SK-N-SH treated with all-trans-retinoic acid at 6 μM for 48 hours (cell line): Measurements from ENCODE around the gene PPP1R13B.

Experiments used
- ATAC-seq: fragments of 200-7000 bp; cut with Tn5 transposase; 3 replicates; pipeline ENCODE4 v1.9.1; 2020; ENCODE audit warnings: mild to moderate bottlenecking, moderate library complexity
- BACH2 ChIP-seq: fragments of 250-450 bp; sonication (Bioruptor Pico); IDR thresholded peaks from 2 replicates; pipeline ENCODE4 v1.9.0; 2021; ENCODE audit warnings: mild to moderate bottlenecking, borderline replicate concordance
- CREB5 ChIP-seq: fragments of 250-450 bp; sonication (Bioruptor Pico); IDR thresholded peaks from 2 replicates; pipeline ENCODE4 v1.5.1; 2020; ENCODE audit warnings: low read depth, mild to moderate bottlenecking, moderate library complexity
- CSDC2 ChIP-seq: fragments of 250-450 bp; sonication (Bioruptor Pico); IDR thresholded peaks from 2 replicates; pipeline ENCODE4 v1.5.0; 2020; ENCODE audit warnings: mild to moderate bottlenecking, moderate library complexity
- CSRNP3 ChIP-seq: fragments of 250-450 bp; sonication (Bioruptor Pico); IDR thresholded peaks from 2 replicates; pipeline ENCODE4 v1.5.1; 2021; ENCODE audit warnings: mild to moderate bottlenecking, moderate library complexity
- ESRRG ChIP-seq: fragments of 250-450 bp; sonication (Bioruptor Pico); IDR thresholded peaks from 2 replicates; pipeline ENCODE4 v1.6.1; 2021; ENCODE audit warnings: mild to moderate bottlenecking
- GLIS3 ChIP-seq: fragments of 250-450 bp; sonication (Bioruptor Pico); IDR thresholded peaks from 2 replicates; pipeline ENCODE4 v1.5.0; 2020; ENCODE audit warnings: mild to moderate bottlenecking, moderate library complexity
- ISL1 ChIP-seq: fragments of 250-450 bp; sonication (Bioruptor Pico); IDR thresholded peaks from 2 replicates; pipeline ENCODE4 v2.1.2; 2022; ENCODE audit warnings: mild to moderate bottlenecking, moderate library complexity
- RARB ChIP-seq: fragments of 250-450 bp; sonication (Bioruptor Pico); IDR thresholded peaks from 2 replicates; pipeline ENCODE4 v1.8.0; 2021; ENCODE audit warnings: mild to moderate bottlenecking, moderate library complexity
- SNAI2 ChIP-seq: fragments of 250-450 bp; sonication (Bioruptor Pico); IDR thresholded peaks from 2 replicates; pipeline ENCODE4 v1.5.0; 2020; ENCODE audit warnings: mild to moderate bottlenecking, moderate library complexity
- TCF4 ChIP-seq: fragments of 250-450 bp; sonication (Bioruptor Pico); IDR thresholded peaks from 2 replicates; pipeline ENCODE4 v1.8.0; 2021; ENCODE audit warnings: mild to moderate bottlenecking, moderate library complexity, borderline replicate concordance
- TOX ChIP-seq: fragments of 250-450 bp; sonication (Bioruptor Pico); IDR thresholded peaks from 2 replicates; pipeline ENCODE4 v1.8.0; 2021; ENCODE audit warnings: mild to moderate bottlenecking, moderate library complexity, borderline replicate concordance
- TSHZ2 ChIP-seq: fragments of 250-450 bp; sonication (Bioruptor Pico); IDR thresholded peaks from 2 replicates; pipeline ENCODE4 v1.5.0; 2020; ENCODE audit warnings: mild to moderate bottlenecking, moderate library complexity
- ZC3H10 ChIP-seq: fragments of 250-450 bp; sonication (Bioruptor Pico); IDR thresholded peaks from 2 replicates; pipeline ENCODE4 v1.5.1; 2021; ENCODE audit warnings: mild to moderate bottlenecking, moderate library complexity
- ZFP3 ChIP-seq: fragments of 250-450 bp; sonication (Bioruptor Pico); IDR thresholded peaks from 2 replicates; pipeline ENCODE4 v1.5.0; 2020; ENCODE audit warnings: mild to moderate bottlenecking, moderate library complexity
- ZFP30 ChIP-seq: fragments of 450-650 bp; formaldehyde crosslinking; IDR thresholded peaks from 2 replicates; pipeline ENCODE4 v1.5.0; 2022; ENCODE audit warnings: mild to moderate bottlenecking, moderate library complexity
- ZNF565 ChIP-seq: fragments of 450-650 bp; formaldehyde crosslinking; conservative IDR thresholded peaks from 2 replicates; pipeline ENCODE4 v1.5.0; 2020; ENCODE audit warnings: low read depth, mild to moderate bottlenecking, moderate library complexity
- ZNF70 ChIP-seq: fragments of 450-650 bp; formaldehyde crosslinking; IDR thresholded peaks from 2 replicates; pipeline ENCODE4 v1.5.0; 2020; ENCODE audit warnings: mild to moderate bottlenecking, moderate library complexity
- ZNF8 ChIP-seq: fragments of 450-650 bp; formaldehyde crosslinking; IDR thresholded peaks from 2 replicates; pipeline ENCODE4 v1.5.0; 2020; ENCODE audit warnings: mild to moderate bottlenecking, moderate library complexity
- TF ChIP-seq, protein P1 (sequence below): fragments of 250-450 bp; sonication (Bioruptor Pico); IDR thresholded peaks from 2 replicates; pipeline ENCODE4 v1.8.0; 2020; ENCODE audit warnings: mild to moderate bottlenecking, moderate library complexity, borderline replicate concordance
- TF ChIP-seq, protein P2 (sequence below): fragments of 250-450 bp; sonication (Bioruptor Pico); IDR thresholded peaks from 2 replicates; pipeline ENCODE4 v1.8.0; 2021; ENCODE audit warnings: low read depth, mild to moderate bottlenecking, moderate library complexity, borderline replicate concordance

The PPP1R13B gene

DNA sequence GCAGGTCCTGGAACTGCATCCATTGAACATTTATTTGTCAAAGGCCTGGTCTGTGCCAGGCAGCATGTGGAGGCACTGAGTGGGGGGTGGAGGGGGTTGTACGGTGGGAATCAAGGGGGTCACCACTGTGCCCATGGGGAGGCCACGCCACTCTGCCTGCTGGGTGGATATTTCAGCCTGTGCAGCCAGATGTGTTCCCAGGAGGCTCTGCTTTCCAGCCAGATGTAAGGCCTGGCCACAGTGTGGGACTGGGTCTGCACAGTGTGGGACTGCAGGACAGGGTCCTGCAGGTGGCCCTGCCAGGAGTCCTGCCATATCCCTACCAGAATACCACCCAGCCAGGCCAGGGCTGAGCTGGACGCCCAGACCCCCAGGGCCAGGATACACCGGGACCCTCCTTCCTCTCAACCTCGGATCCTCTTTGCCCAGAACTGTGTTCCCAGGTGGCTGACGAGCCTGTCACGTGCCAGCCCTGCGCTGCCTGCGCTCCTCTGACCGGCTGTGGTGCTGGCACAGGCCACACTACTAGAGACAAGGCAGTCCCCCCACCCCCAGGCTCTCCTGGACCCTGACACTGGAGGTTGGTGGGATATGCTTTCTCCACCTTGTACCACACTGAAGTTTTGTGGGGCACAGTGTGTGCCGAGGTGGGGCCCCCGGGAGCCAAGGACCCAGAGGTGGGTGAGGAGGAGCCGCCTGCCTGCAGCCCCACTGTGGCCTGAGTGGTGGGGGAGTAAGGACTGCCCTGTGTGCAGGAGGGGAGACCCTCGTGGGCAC, 149.6 kb downstream of the PPP1R13B start (continued):
- TF ChIP-seq ZNF565 (CRISPR knock-in tag) (no peak), CSRNP3 (CRISPR knock-in tag) (no peak), ISL1 (no peak)

GRCh38 chr14:103697206-103697602, 150.2 kb downstream of the PPP1R13B start:
- ATAC-seq: no peak

More at GRCh38 chr14:103697206-103697602, 150.2 kb downstream of the PPP1R13B start:
- TF ChIP-seq GLIS3 (CRISPR knock-in tag): no peak
- no peak for TF ChIP-seq ZNF8
- TF ChIP-seq, protein P1, sequence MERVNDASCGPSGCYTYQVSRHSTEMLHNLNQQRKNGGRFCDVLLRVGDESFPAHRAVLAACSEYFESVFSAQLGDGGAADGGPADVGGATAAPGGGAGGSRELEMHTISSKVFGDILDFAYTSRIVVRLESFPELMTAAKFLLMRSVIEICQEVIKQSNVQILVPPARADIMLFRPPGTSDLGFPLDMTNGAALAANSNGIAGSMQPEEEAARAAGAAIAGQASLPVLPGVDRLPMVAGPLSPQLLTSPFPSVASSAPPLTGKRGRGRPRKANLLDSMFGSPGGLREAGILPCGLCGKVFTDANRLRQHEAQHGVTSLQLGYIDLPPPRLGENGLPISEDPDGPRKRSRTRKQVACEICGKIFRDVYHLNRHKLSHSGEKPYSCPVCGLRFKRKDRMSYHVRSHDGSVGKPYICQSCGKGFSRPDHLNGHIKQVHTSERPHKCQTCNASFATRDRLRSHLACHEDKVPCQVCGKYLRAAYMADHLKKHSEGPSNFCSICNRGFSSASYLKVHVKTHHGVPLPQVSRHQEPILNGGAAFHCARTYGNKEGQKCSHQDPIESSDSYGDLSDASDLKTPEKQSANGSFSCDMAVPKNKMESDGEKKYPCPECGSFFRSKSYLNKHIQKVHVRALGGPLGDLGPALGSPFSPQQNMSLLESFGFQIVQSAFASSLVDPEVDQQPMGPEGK: no peak
- TF ChIP-seq ISL1: no peak
- no peak for TF ChIP-seq RARB
- no peak for TF ChIP-seq ZNF565 (CRISPR knock-in tag)
- no peak for TF ChIP-seq CSRNP3 (CRISPR knock-in tag)
- no peak for TF ChIP-seq ZC3H10
- no peak for TF ChIP-seq ZFP3 (CRISPR knock-in tag)
- no peak for TF ChIP-seq ZFP30 (CRISPR knock-in tag)
- no peak for TF ChIP-seq CREB5 (CRISPR knock-in tag)
- no peak for TF ChIP-seq TCF4
- TF ChIP-seq ESRRG (CRISPR knock-in tag): no peak
- TF ChIP-seq TOX (CRISPR knock-in tag): no peak
- TF ChIP-seq, protein P2, sequence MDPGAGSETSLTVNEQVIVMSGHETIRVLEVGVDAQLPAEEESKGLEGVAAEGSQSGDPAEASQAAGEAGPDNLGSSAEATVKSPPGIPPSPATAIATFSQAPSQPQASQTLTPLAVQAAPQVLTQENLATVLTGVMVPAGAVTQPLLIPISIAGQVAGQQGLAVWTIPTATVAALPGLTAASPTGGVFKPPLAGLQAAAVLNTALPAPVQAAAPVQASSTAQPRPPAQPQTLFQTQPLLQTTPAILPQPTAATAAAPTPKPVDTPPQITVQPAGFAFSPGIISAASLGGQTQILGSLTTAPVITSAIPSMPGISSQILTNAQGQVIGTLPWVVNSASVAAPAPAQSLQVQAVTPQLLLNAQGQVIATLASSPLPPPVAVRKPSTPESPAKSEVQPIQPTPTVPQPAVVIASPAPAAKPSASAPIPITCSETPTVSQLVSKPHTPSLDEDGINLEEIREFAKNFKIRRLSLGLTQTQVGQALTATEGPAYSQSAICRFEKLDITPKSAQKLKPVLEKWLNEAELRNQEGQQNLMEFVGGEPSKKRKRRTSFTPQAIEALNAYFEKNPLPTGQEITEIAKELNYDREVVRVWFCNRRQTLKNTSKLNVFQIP (CRISPR knock-in tag): no peak
- TF ChIP-seq SNAI2 (CRISPR knock-in tag): no peak
- TF ChIP-seq BACH2 (CRISPR knock-in tag): no peak
- no peak for TF ChIP-seq CSDC2 (CRISPR knock-in tag)
- TF ChIP-seq TSHZ2: no peak
- TF ChIP-seq ZNF70 (CRISPR knock-in tag): no peak
- TF ChIP-seq, all 23 proteins: peak for 0
